GM19468 (cell line): ENCODE data around the gene PHRF1.
"Not testable (repeated sequence)": the region's sequence is repeated elsewhere in the genome, so short reads cannot be mapped to it uniquely, and the experiment has no call there.

Source experiments
- ATAC-seq: cut with Tn5 transposase; IDR thresholded peaks from one replicate; pipeline ENCODE4 v1.9.1; 2021; ENCODE audit warnings: mild to moderate bottlenecking, moderate library complexity, moderate number of reproducible peaks; ENCODE audit not compliant: unreplicated experiment; ENCODE audit errors: extremely low read depth

PHRF1 gene

DNA sequence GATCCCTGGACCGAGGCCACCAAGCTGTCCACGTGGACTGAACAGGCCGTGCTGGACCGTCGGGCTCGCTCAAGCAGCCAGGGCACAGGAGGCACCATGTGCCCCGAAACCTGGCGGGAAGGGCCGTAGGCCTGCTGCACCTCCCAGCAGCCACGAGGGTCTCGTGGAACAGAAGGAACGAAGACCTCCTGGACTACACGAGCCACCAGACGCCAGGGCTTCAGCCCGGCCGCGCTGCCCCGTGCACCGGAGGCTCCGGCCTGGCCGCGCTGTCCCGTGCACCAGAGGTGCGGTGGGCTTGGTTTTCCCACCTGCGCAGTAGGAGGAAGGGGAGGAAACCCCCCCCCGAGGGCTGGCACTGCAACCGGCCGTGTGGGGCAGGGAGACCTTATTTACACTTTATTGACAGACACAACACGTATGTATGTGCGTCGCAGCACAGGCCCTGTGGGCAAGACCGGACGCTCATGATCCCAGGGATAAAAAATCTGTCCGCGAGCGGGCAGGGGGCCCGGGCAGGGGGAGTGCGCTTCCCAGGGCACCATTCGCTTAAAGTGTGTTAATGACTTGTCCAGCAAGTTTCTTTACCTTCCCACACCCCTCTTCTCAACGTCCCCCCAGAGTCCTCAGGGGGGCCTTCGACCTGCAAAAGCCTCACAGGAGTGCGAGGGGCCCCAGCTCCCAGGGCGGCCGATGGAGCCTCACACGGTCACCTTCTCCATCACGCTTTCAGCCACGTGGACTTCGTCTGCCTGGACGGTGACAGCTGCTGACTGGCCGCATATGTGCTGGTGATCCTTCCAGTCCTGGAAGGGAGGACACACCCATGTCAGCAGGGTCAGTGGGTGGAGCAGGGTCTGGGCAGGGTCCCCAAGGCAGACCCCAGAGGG is 67.8 kb downstream of the PHRF1 start:
- ATAC-seq: no peak

- ATAC-seq: no peak
These were observed 69.3 kb downstream of the PHRF1 start for GRCh38 chr11:645536-645935.

- ATAC-seq: no peak
These were observed 69.9 kb downstream of the PHRF1 start for GRCh38 chr11:646214-646613.

GRCh38 chr11:647672-648158 is 71.4 kb downstream of the PHRF1 start:
- ATAC-seq: not testable (repeated sequence)

GRCh38 chr11:650482-650881 is 74.2 kb downstream of the PHRF1 start:
- ATAC-seq: no peak

- not testable (repeated sequence) for ATAC-seq
These were observed 76.9 kb downstream of the PHRF1 start for GRCh38 chr11:653136-653535.

GRCh38 chr11:653837-654236 is 77.6 kb downstream of the PHRF1 start:
- ATAC-seq: no peak

DNA sequence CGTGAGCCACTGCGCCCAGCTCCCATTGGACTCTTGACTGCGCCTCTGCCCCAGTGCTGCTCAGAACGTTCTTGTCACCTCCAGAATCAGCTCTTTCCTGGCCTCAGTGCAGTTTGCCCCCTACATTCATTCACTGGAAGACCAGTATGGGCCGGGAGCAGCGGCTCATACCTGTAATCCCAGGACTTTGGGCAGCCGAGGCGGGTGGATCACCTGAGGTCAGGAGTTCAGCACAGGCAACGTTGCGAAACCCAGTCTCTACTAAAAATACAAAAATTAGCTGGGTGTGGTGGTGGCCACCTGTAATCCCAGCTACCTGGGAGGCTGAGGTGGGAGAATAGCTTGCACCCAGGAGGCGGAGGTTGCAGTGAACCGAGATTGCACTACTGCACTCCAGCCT is 78.2 kb downstream of the PHRF1 start:
- ATAC-seq: not testable (repeated sequence)

GRCh38 chr11:655036-655726 is 78.9 kb downstream of the PHRF1 start:
- ATAC-seq: no peak

DNA sequence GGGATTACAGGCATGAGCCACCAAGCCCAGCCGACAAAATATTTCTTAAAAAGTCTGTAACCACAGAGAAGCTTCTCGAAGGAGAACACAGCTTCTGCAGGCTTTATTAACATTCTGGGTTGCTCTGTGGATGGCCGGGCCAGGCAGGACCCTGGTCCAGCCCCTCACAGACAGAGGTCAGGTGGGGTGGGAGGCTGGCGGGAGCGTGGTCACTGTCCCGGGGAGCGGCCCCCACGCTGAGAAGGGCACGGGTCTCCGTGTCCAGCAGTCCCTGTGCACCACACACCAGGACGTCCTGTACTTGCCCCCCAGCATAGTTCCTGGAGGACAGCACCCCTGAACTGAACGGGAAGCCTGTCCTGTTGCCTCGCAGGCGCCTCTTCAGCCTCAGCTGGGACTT is 80.2 kb downstream of the PHRF1 start:
- ATAC-seq: no peak

- ATAC-seq: no peak
These were observed 80.6 kb downstream of the PHRF1 start for GRCh38 chr11:656866-657265.

GRCh38 chr11:657691-658126 is 81.4 kb downstream of the PHRF1 start:
- ATAC-seq: no peak

DNA sequence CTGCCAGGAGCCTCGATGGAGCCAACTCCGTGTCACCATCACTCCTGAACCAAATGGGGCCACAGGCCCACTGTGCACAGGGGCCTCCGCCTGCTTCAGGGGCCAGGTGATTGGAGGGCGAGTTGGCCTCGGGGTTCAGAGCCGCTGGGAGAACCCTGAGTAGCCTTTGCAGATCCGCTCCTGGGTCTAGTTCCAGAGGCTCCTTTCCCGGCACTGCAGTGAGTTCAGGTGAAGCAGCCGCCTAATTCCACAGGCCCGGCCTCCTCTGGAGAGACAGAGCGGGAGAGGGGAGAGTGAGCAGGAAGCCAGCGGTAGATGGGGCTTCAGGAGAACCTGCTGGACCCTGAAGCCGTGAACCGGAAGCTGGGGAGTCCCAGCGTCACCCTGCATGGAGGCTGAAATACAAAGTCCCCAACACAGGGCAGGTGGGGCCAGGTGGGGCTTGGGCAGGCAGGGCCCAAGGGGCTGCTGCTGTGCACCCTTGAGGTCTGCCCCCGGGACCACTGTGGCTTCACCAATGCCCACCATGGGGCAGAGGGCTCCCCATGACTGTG is 83.3 kb downstream of the PHRF1 start:
- ATAC-seq: no peak

DNA sequence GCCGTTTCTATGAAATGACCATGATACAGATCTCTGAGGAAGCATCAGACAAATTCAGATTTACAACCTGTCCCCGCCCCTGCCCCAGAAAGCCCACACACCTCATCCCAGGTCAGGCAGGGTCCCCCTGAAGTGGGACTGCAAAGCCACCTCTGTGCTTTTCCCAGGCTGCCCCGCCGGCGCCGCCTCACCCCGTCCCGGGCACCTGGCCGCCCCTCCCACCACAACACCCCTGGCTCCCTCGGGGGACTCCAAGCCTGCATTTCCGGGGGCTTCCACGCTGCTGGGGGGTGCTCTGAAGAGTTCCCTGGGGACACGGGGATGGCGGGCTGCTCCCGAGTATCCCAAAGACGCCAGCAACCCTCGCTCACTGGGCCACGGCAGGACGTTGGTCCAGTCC is 84.0 kb downstream of the PHRF1 start:
- no peak for ATAC-seq

DNA sequence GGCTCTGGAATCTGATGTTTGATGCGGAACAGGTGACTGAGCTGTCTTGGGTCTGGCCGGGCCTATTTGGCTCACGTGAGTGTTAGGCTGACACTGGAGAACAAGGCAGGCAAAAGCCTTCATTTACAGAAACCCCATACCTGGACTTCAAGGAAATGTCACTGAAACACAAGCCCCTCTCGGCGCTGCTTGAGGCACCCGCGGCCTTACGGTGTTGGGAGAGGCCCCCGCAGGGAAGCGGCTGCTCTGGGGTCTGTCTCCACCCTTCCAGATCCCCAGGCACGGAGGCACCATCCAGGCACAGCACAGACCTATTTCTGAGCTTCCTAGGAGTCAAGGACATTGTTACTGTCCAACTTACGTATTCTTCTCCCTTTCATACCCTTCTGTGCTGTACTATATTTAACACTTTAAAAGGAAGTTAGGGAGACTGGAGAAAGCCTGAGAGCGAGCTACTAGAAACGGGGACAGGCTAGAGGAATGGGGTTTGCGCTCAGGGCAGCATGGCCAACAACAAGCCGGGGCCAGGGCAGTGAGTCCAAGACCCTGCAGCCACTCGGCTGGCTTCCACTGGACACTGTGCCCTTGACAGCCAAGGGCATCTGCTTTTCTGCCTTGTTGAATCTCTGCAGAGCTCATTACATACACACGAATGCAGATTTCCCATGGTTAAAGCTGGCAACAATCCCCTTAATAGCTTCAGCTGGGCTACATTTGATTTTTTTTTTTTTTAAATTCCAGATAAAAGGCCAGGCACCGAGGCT is 84.6 kb downstream of the PHRF1 start:
- no peak for ATAC-seq
